ENCODE measurements around the gene ATF7IP2. TPM values are rescaled to one million over a fixed set of nuclear protein-coding genes. Genes with fewer than 3 reads are reported as not detected.

Gene ATF7IP2
- total and polyA plus RNA-seq, 9 of the 15 experiments (the other 6 are each of a cell fraction or from before 2014, with no cell fraction given) = 131 to 515 (median 196) TPM

DNA sequence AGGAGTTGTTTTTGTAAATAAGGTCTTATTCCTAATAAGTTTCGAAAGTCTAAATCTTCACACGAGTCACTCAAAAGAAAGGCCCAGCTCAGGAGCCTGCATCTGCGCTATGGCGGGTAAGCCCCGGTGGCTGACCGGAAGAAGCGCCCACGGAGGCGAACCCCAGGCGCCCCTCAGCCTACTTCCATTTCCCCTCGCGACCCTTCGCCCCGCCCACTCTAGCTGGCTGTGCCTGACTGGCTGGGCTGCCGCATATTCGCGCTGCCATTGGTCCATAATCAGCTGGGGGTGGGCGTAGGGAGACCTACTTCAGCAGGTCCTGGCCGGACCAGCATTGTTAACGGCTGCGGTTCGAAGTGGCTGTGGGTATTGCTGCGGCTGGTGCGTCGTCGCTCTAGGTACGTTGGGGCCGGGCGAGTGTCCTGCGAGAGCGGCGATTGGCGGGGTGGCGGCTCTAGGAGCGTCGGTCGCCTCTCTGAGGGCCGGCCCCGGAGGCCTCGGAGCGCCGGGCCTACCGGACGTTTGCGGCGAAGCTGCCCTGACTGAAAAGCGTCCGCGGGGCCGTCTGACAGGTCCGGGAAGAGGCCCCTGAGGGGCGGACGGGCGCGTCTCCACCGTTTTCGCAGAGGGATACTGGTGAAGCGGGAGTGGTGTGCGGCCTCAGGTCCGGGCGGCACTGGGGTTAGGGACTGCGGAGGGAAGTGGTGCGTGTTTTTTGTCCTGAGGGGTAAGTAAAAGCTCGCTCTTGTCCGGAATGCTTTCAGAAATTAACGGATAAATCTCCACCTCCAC lies at the start of gene ATF7IP2 (continued):
- TF ChIP-seq SIX5 (IDR thresholded peaks at IDR 0.05; ENCODE audit: borderline replicate concordance in 1 of 2, insufficient read depth in 1 of 2, low read depth in 1 of 2, low read length in 2 of 2) = no peak
- TF ChIP-seq, protein P1, sequence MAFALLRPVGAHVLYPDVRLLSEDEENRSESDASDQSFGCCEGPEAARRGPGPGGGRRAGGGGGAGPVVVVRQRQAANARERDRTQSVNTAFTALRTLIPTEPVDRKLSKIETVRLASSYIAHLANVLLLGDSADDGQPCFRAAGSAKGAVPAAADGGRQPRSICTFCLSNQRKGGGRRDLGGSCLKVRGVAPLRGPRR (CRISPR knock-in tag; IDR thresholded peaks at IDR 0.05) = no peak
- TF ChIP-seq ZNF699 (CRISPR knock-in tag; IDR thresholded peaks at IDR 0.05; ENCODE audit: insufficient replicate concordance) = no peak
- 0 out of 2 replicates have a peak, but pooled peaks have one; percentile 24 for TF ChIP-seq FOXK1 (CRISPR knock-in tag; IDR thresholded peaks at IDR 0.05; ENCODE audit: borderline replicate concordance)
- no peak for TF ChIP-seq SMARCE1 (IDR thresholded peaks at IDR 0.05)
- TF ChIP-seq MITF (IDR thresholded peaks at IDR 0.05) = no peak; the same call in 1 of the 2 replicates
- no peak for TF ChIP-seq SPI1 (IDR thresholded peaks at IDR 0.05; ENCODE audit: borderline replicate concordance, low read depth, low read length)
- 0 out of 2 replicates have a peak, but pooled peaks have one; percentile 34 for TF ChIP-seq ZNF589 (CRISPR knock-in tag; IDR thresholded peaks at IDR 0.05; ENCODE audit: low read depth)
- peak; percentile 35; the same call in 1 of the 2 replicates for TF ChIP-seq ZNF766 (CRISPR knock-in tag; conservative IDR thresholded peaks at IDR 0.05)
- TF ChIP-seq NRF1 (conservative IDR thresholded peaks at IDR 0.05 in 1 of 2, IDR thresholded peaks at IDR 0.05 in 1 of 2) = peak; percentile 48 to 55; a peak in 3 of 4 replicates
- TF ChIP-seq ZBTB49 (CRISPR knock-in tag; IDR thresholded peaks at IDR 0.05; ENCODE audit: borderline replicate concordance) = no peak
- peak; percentile 100 for TF ChIP-seq POLR2G (IDR thresholded peaks at IDR 0.05; ENCODE audit: low read depth, low read length)
- peak; percentile 93 for TF ChIP-seq HNRNPLL (IDR thresholded peaks at IDR 0.05; ENCODE audit: low read depth, low read length, poor library complexity, severe bottlenecking)
- TF ChIP-seq, protein P2, sequence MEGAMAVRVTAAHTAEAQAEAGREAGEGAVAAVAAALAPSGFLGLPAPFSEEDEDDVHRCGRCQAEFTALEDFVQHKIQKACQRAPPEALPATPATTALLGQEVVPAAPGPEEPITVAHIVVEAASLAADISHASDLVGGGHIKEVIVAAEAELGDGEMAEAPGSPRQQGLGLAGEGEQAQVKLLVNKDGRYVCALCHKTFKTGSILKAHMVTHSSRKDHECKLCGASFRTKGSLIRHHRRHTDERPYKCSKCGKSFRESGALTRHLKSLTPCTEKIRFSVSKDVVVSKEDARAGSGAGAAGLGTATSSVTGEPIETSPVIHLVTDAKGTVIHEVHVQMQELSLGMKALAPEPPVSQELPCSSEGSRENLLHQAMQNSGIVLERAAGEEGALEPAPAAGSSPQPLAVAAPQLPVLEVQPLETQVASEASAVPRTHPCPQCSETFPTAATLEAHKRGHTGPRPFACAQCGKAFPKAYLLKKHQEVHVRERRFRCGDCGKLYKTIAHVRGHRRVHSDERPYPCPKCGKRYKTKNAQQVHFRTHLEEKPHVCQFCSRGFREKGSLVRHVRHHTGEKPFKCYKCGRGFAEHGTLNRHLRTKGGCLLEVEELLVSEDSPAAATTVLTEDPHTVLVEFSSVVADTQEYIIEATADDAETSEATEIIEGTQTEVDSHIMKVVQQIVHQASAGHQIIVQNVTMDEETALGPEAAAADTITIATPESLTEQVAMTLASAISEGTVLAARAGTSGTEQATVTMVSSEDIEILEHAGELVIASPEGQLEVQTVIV (CRISPR knock-in tag; IDR thresholded peaks at IDR 0.05; ENCODE audit: borderline replicate concordance) = no peak
- no peak for TF ChIP-seq ZNF143 (CRISPR knock-in tag; IDR thresholded peaks at IDR 0.05)
